HG03342 (cell line): ENCODE data around the gene CEP170.
A peak's percentile ranks its signal among the peaks of the same experiment; 100 is the strongest.

Source experiments
- ATAC-seq: cut with Tn5 transposase; IDR thresholded peaks from one replicate; pipeline ENCODE4 v1.9.1; 2021; ENCODE audit warnings: mild to moderate bottlenecking, moderate library complexity; ENCODE audit not compliant: unreplicated experiment

Gene CEP170

DNA sequence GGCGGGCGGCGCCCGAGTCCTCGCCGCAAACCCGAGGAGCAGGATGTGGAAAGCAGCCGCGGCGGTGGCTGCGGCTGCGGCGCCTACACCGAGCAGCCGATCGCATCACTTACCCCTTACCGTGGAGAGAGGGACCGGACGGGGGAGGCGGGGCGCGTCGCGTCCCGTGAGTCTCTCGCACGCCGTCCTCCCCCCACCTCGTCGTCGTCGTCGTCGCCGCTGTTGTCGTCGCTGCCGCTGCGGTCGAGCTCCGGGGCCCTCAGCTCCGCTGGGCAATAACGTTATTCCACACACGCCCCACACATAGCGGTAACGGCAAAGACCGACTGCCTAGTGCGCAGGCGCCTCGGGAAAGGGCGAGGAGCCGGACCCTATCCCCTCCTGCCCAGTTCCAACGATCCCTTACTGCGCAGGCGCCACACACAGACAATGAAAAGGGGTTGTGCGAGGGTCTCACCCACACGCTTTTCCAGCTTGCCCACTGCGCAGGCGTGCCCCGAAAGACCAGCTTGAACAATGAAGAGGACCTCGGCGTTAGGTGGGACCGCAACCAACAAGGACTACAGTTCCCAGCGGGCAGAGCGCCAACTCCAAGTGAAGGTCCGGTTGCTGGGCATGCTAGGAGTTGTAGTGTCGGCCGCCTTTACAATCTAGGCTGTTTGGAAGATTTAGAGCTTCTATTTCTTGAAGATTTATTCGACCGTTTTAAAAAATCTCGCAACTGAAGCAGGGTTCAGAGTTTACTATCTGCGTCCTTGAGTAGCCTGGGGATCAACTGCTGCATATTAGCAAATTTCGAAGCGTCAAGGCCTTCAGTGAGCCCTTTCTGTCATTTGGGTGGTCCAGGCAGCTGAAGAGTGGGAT lies at the start of gene CEP170:
CEP170 (minus strand) TSS at position 355 of the 864 bp plus-strand sequence. CDS start 30,001 bp downstream, outside the sequence.
- peak; percentile 54 for ATAC-seq

- ATAC-seq, result no peak
Observed at GRCh38 chr1:243301059-243301458, 46.0 kb upstream of the CEP170 start.

GRCh38 chr1:243299069-243299468 lies 44.0 kb upstream of the CEP170 start:
- no peak for ATAC-seq

DNA sequence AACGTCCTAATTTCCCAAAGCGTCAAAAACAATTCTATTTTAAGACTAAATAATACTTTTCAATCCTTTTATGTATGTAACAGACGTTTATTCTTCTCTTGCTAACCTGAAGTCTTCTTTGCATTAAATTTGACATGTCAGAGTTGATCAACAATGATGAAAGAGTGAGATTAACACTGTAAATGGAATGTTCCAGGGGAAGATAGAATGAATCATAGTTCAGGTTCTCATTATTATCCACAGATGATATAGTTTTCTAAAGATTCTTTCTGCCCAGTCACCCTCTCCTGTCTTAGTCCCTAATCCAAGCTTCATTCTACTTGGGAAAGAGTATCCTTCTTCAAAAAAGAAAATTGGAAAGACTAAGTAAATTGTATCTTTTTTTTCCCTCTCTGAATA lies 39.6 kb upstream of the CEP170 start:
- no peak for ATAC-seq

- no peak for ATAC-seq
Observed at GRCh38 chr1:243293941-243294722, 39.1 kb upstream of the CEP170 start.

- no peak for ATAC-seq
Observed at GRCh38 chr1:243292117-243292516, 37.0 kb upstream of the CEP170 start.

DNA sequence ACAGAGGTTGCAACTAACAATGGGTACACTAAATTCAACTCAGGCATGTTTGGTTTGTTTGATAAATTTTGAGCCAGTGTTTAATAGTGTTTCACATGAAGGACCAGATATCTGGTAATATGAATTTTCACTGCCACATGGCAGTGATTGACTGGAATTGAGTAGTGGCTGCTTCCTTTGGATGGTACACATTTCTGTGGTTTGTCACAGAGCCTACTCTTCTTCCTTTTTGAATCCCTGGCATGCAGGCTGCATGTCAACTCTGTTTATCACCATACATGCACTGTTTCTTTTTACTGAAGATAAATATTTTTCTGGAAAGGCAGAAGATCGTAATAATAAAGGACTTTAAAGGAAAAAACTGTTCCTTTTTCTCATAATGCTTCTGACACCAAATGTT lies 36.2 kb upstream of the CEP170 start:
- ATAC-seq, result no peak

GRCh38 chr1:243288062-243288461 lies 33.0 kb upstream of the CEP170 start:
- ATAC-seq, result no peak

GRCh38 chr1:243287652-243288051 lies 32.6 kb upstream of the CEP170 start:
- ATAC-seq, result peak; percentile 92

DNA sequence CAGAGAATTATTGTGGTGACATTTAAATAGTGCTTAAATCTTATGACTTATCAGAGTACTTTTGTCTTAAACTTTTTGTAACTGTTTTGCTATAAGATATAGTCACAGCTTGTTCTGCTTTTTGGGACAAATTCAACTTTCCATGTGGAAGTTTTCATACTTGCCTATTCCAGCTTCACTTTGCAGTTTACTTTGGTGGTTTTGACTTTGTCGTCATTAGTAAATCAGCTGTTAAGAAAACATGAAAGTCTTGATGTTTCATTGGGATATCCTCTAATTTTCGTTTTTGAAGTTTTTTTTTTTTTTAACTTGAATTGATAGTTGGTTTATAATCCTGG lies 32.0 kb upstream of the CEP170 start:
- ATAC-seq, result no peak

GRCh38 chr1:243286409-243287122 lies 31.5 kb upstream of the CEP170 start:
- ATAC-seq, result no peak

GRCh38 chr1:243281672-243282071 lies 26.6 kb upstream of the CEP170 start:
- no peak for ATAC-seq

DNA sequence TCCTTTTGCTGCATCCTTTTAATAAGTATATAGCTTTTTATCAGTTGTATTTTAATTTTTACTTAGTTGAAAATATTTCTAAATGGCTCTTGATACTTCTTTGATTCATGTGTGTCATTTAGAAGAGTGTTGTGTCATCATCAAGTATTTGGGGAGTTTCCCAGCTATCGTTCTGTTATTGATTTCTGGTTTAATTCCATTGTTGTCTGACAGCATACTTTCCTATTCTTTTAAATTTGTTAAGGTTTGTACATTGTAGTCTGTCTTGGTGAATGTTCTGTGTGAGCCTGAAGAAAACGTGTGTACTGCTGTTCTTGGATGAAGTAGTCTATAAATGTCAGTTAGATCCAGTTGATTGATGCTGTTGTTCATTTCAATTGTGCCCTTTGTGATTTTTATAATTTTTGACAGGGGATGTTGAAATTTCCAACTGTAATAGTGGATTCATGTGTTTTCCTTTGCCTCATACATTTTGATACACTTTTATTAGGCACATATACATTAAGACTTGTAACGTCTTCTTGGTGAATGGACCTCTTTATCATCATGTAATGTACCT lies 25.6 kb upstream of the CEP170 start:
- ATAC-seq, result no peak

DNA sequence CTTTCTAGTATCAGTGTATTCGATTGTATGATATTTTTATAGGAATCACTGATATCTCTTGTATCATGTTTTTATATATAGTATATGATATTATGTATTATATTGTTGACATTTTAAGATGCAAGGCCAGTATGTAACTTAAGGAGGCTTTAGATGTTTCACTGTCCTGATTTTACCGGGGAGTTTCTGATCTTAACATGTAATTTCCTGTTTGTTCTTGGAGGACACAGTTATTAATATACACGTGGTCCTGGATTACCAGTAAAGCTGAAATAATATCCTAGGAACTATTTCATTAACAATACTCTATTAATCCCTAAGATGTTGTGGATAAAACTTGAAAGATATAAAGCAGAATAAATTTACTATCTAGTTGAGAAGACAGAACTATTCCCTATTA lies 20.2 kb upstream of the CEP170 start:
- ATAC-seq, result no peak

DNA sequence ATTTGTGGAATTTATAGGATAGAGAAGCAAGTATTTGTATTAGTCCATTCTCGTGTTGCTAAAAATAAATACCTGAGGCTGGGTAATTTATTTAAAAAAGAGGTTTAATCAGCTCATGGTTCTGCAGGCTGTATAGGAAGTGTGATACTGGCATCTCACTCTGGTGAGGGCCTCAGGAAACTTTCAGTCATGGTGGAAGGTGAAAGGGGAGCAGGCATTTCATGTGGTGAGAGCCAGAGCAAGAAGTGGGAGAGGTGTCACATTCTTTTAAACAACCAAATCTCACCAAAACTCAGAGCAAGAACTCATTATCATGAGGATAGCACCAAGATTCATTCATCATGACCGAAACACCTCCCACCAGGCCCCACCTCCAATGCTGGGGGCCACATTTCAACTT lies 18.9 kb upstream of the CEP170 start:
- ATAC-seq, result no peak

GRCh38 chr1:243273506-243273905 lies 18.4 kb upstream of the CEP170 start:
- ATAC-seq, result no peak

- ATAC-seq, result no peak
Observed at GRCh38 chr1:243272401-243272800, 17.3 kb upstream of the CEP170 start.

DNA sequence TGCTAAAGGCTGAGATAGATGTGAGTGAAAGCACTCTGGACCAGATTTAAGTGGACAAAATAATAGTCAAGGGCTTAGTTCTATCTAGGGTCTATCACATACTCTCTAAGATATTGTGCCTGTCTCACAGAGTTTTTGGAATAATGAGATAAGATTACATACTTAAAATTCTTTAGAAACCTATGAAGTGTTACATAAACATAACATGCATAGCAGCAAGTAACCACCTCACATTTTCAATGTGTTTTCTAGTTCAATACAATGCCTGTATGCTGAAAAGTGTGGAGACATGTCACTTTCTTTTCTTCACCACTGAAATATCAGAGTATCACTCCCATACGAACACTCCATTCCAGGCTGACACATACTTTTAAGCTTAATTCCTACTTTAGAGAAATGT lies 16.9 kb upstream of the CEP170 start:
- no peak for ATAC-seq

DNA sequence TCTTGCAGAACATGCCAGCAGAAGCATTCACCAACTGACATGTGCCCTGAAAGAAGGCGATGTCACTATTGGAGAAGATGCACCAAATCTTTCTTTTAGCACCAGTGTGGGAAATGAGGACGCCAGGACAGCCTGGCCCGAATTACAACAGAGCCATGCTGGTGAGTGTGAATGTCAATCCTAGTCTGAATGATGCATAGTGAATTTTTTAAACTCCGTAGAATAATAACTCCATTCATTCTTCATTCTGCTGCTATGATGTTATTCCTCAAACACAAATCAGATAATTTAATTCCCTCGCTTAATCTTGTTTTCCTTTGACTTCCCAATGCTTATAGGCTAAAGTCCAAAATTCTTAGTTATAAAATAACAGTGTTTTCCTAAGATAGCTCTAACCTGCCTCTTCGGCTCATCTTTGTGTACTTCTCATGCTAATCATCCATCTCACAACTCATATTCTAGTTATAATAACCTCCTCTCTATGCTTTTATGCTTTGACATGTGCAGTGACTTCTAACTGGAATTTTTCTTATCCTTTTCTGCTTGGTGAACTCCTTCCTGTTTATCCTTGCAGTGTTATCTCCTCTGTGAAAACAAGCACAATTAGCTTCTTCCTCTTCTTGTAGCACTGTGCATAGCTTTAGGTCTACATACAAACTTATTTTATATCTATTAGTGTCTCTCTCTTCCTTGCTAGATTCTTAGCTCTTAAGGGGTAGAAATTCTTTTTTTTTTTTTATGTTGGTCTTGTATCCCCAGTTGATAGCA lies 15.2 kb upstream of the CEP170 start:
- no peak for ATAC-seq

- ATAC-seq, result peak; percentile 67
Observed at GRCh38 chr1:243269461-243269801, 14.3 kb upstream of the CEP170 start.
